Nucleus accumbens (tissue), 56 donors: ENCODE results near the gene TM4SF20.

Experiments
- DNase-seq, 56 donors: peaks; one replicate each; lab custom pipeline; 2025; lab: John Stamatoyannopoulos, UW

TM4SF20 gene

GRCh38 chr2:227370092-227370491 lies 9.0 kb downstream of the TM4SF20 start:
- DNase-seq = no peak

DNA sequence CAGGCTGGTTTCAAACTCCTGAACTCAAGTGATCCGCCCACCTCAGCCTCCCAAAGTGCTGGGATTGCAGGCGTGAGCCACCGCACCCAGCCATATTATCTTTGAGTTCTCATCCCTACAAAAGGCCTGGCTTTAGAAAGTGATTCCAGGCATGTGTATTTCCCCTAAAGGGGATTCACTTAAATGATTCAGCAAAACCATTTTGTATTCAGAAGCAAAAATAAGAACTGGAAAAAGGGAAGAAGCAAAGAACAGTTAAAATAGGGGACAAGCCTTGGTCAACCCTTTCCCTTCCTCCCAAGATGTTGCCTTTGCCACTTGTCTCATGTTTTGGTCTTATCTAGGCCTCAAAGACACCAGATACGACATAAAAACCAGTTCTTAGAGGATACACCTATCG lies 10.5 kb downstream of the TM4SF20 start:
- DNase-seq = no peak

- no peak for DNase-seq
These were observed 11.7 kb downstream of the TM4SF20 start for GRCh38 chr2:227367427-227367795.

GRCh38 chr2:227366769-227367426 lies 12.2 kb downstream of the TM4SF20 start:
- peak in 1 of 56 donors; percentile 13 for DNase-seq

- DNase-seq = no peak
These were observed 13.3 kb downstream of the TM4SF20 start for GRCh38 chr2:227365833-227366232.

- peak in 7 of 56 donors; percentile 9 to 32 (median 16) for DNase-seq
These were observed 14.4 kb downstream of the TM4SF20 start for GRCh38 chr2:227364585-227365263.

- peak in 1 of 56 donors; percentile 2 for DNase-seq
These were observed 15.3 kb downstream of the TM4SF20 start for GRCh38 chr2:227363756-227364155.

- no peak for DNase-seq
These were observed 18.8 kb downstream of the TM4SF20 start for GRCh38 chr2:227360351-227360750.

DNA sequence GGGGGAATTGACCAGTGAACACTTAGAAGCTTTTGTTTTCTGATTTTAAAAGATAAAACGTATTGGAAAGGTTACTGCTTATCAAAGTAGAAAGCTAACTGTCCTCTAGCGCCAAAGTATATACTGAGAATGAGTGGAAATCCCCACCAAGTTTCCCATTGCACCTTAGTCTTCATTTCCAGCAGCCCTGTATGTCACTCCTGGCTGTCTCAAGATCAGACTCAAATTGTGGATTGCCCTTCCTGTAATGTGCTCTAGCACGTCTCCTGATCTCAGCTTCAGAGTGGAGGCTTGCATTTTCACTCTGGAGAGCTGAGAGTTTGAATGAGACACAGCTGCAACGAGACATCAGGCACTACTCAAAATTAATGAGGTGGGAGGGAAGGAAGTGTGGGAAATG lies 27.5 kb downstream of the TM4SF20 start:
- DNase-seq = no peak

- no peak for DNase-seq
These were observed 29.0 kb downstream of the TM4SF20 start for GRCh38 chr2:227349989-227350612.

GRCh38 chr2:227348324-227348723 lies 30.8 kb downstream of the TM4SF20 start:
- no peak for DNase-seq

GRCh38 chr2:227347117-227347516 lies 32.0 kb downstream of the TM4SF20 start:
- DNase-seq = no peak

- no peak for DNase-seq
These were observed 34.9 kb downstream of the TM4SF20 start for GRCh38 chr2:227344231-227344630.

DNA sequence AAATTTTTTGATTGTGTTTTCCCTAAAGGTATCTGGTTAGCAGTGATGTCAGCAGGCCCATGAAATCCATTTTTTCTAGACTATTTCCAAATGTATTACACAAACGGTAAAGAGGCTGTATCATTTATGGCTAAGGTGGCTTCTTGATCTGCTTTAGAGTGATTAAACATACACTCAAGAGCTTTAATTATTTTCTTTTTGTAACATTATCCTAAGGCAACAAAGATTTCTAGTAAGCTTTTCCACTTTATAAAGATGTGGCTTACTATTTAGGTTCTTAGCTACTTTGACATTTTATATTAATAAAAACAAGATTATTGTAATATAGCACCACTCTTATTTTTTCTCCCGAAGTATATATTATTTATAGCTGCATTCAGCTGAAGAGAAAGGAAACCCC lies 37.6 kb downstream of the TM4SF20 start:
- DNase-seq = no peak

GRCh38 chr2:227340106-227340505 lies 39.0 kb downstream of the TM4SF20 start:
- DNase-seq = peak in 5 of 56 donors; percentile 3 to 43 (median 16)

GRCh38 chr2:227339098-227339599 lies 40.0 kb downstream of the TM4SF20 start:
- DNase-seq = no peak

DNA sequence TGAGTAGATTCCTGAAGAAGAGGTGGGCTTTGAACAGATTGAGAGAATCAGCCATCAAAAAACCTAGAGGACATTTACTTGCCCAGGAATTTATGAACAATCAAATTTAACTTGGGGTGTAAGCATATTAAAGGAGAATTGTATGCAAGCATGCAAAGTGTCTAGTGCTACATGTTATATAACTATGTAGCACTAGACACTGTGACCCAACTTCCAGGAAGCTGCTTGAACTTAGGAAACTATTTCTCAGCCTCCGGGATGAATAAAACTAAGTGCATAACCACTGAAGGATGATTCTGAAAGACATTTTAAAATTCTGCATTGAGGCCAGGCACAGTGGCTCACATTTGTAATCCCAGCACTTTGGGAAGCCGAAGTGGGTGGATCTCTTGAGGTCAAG lies 41.7 kb downstream of the TM4SF20 start:
- no peak for DNase-seq

DNA sequence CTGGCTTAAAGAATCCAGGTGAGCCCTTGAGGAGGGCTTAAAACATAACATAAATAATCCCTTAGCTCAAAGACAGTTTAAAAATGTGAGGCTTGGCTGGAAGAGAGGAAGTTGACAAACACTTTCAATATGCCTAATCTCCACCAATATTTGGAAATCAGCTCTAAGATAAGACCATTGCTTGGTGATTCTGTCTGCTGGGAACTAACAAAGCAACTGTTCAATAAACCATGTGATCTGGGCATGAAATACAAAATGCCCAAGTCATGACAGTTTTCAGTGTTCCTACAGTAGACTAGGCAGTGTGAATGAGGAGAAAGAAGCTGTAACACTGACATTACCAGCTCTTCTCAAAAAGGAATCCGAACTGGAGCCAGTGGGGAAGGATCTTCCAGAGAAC lies 43.4 kb downstream of the TM4SF20 start:
- peak in 1 of 56 donors; percentile 14 for DNase-seq

DNA sequence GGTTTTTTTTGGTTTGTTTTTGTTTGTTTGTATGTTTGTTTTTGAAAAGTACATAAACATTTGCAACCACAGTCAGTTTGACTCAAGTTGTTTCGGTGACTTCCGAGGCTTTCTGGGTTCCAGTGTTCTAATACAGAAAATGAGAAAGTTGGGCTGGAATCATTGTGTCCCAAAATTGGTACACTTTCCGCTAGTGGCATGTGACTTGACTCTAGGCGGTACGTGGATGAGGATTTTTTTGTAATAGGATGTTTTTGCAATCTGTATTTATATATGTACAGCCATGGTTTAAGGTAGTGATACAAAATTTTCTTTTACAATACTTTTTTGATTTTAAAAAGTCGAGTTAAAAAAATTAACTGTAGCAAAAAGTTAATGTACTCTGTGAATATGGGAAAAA lies 52.3 kb downstream of the TM4SF20 start:
- DNase-seq = no peak

DNA sequence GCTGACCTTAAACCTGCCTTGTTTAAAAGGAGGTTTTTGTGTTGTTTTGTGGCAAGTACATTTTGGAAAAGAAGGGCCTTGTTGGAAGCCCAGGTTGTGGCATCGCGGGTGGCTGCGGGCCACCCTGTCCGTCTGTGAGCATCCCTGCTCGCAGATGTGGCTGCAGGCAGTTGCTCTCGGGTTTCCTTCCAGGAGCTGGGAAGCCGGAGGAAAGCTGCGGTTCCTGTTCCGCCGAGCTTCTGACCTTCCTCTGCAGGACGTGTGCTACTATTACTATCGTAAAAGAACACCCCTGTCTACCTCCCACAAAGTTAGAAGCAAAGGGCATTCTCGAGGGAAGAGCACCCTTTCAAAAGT lies 53.3 kb downstream of the TM4SF20 start:
- DNase-seq = peak in 22 of 56 donors; percentile 12 to 67 (median 42)

GRCh38 chr2:227324995-227325838 lies 53.9 kb downstream of the TM4SF20 start, which contains the start of gene MFF:
MFF (plus strand) TSS chr2:227325251; CDS start chr2:227330666, 5,415 bp downstream.
- peak in 55 of 56 donors; percentile 29 to 94 (median 87) for DNase-seq
